CD4-positive, alpha-beta T cell treated with Interleukin-4 for 1 hour (primary cell): Measurements from ENCODE around the gene SPTLC1.
"Not testable (repeated sequence)": the region's sequence is repeated elsewhere in the genome, so short reads cannot be mapped to it uniquely, and the experiment has no call there.

ENCODE experiments used
- DNase-seq, 2 donors: peaks; one replicate each; pipeline ENCODE4 v3.0.0-alpha.2; 2020 to 2022

The SPTLC1 gene

GRCh38 chr9:92026206-92027002, 88.8 kb downstream of the SPTLC1 start:
- no peak for DNase-seq

GRCh38 chr9:92021785-92022541, 93.2 kb downstream of the SPTLC1 start:
- DNase-seq: not testable (repeated sequence)

- DNase-seq: no peak
Observed at GRCh38 chr9:92019658-92020057, 95.6 kb downstream of the SPTLC1 start.

- DNase-seq: no peak
Observed at GRCh38 chr9:92010705-92011536, 104.3 kb downstream of the SPTLC1 start.

GRCh38 chr9:92010253-92010652, 105.0 kb downstream of the SPTLC1 start:
- DNase-seq: not testable (repeated sequence)

GRCh38 chr9:92008041-92008440, 107.2 kb downstream of the SPTLC1 start:
- DNase-seq: no peak

- DNase-seq: no peak
Observed at GRCh38 chr9:92004045-92004392, 111.2 kb downstream of the SPTLC1 start.

GRCh38 chr9:92003308-92004044, 111.7 kb downstream of the SPTLC1 start:
- DNase-seq: no peak

- DNase-seq: not testable (repeated sequence)
Observed at GRCh38 chr9:92001948-92002347, 113.3 kb downstream of the SPTLC1 start.

GRCh38 chr9:92001244-92001643, 114.0 kb downstream of the SPTLC1 start:
- DNase-seq: no peak

- no peak for DNase-seq
Observed at GRCh38 chr9:91995000-91995655, 120.1 kb downstream of the SPTLC1 start.

- no peak for DNase-seq
Observed at GRCh38 chr9:91994422-91994821, 120.8 kb downstream of the SPTLC1 start.

- no peak for DNase-seq
Observed at GRCh38 chr9:91992461-91993041, 122.7 kb downstream of the SPTLC1 start.

GRCh38 chr9:91991721-91992341, 123.4 kb downstream of the SPTLC1 start:
- DNase-seq: no peak

- no peak for DNase-seq
Observed at GRCh38 chr9:91986248-91986647, 129.0 kb downstream of the SPTLC1 start.

- DNase-seq: no peak
Observed at GRCh38 chr9:91985692-91986091, 129.5 kb downstream of the SPTLC1 start.
